Pancreas (tissue), 10 donors: ENCODE results near the gene PA2G4. TPM values are rescaled to one million over a fixed set of nuclear protein-coding genes. Genes with fewer than 3 reads are reported as not detected.
A peak's percentile ranks its signal among the peaks of the same experiment; 100 is the strongest.
"Not testable (repeated sequence)": the region's sequence is repeated elsewhere in the genome, so short reads cannot be mapped to it uniquely, and the experiment has no call there.

Source experiments
- ATAC-seq, 4 donors: fragments of 200-7000 bp; cut with Tn5 transposase; one replicate each; pipeline versions ENCODE4 v1.8.0 to v1.9.1; 2020; ENCODE audit warnings: mild to moderate bottlenecking in 4 of 4, moderate library complexity in 4 of 4
- DNase-seq, 6 donors: peaks; one replicate each; pipeline ENCODE4 v3.0.0-alpha.2; 2020
- FAIRE-seq: peaks from 2 replicates; lab custom pipeline; 2012; peaks lifted over from hg19 to GRCh38; lab: Jason Lieb, UNC
- H3K27ac ChIP-seq, 4 donors: fragments of 200-600 bp; sonication (generic); 1 replicate in 3 of 4; 2 replicates in 1 of 4; pipeline versions ENCODE4 v1.5.0 to v1.8.0; 2020
- H3K27me3 ChIP-seq, 4 donors: fragments of 200-600 bp; one replicate each; pipeline ENCODE4 v1.8.0; 2021
- H3K36me3 ChIP-seq, 3 donors: fragments of 200-600 bp; sonication (generic) in 1 of 3; one replicate each; pipeline versions ENCODE4 v1.5.0 to v1.8.0; 2020 to 2021
- H3K4me1 ChIP-seq, 3 donors: fragments of 200-600 bp; one replicate each; pipeline ENCODE4 v1.8.0; 2021
- H3K4me3 ChIP-seq, 4 donors: fragments of 200-600 bp; sonication (generic) in 2 of 4; one replicate each; pipeline versions ENCODE4 v1.5.0 to v1.8.0; 2020 to 2021
- H3K9me3 ChIP-seq, 4 donors: fragments of 200-600 bp; one replicate each; pipeline ENCODE4 v1.8.0; 2021
- CTCF ChIP-seq, 4 donors: fragments of 200-600 bp; sonication (generic) in 3 of 4; IDR thresholded peaks; one replicate each; pipeline versions ENCODE4 v1.5.0 to v1.8.0; 2021; ENCODE audit warnings: antibody characterized with exemption in 4 of 4
- WGBS, 2 donors: extraction: QIAGEN DNeasy Blood & Tissue Kit; methylation state at CpG; one replicate each; pipeline ENCODE4 v1.1.7; 2013; 5-methylcytosine and 5-hydroxymethylcytosine counted together
- intact Hi-C, 3 donors: fragments of 100-400 bp; cut with DNase I; formaldehyde crosslinking; loops; one replicate each; pipeline versions ENCODE4 v1.11.1 to v1.14.2; 2022
- polyA plus RNA-seq, 2 donors: library from polyadenylated mRNA; stranded (reverse); fragments of 200-250 nt; gene quantifications; one replicate each; pipeline ENCODE4 v1.2.3, GENCODE V29; 2013
- total RNA-seq, 6 donors: library from RNA; stranded (reverse); fragmentation: NEBNext Ultra II Directional in 4 of 6; extraction: Animal tissue kit (Norgen Biotek cat#: 25700) in 4 of 6; gene quantifications; one replicate each; pipeline versions ENCODE4 v1.2.1 to v1.2.4, GENCODE V29; 2021 to 2023
- donor health status: healthy with polysubstance abuse.
- donor health status: DM: no; HTN: no; CAD: no; lungs with moderate emphysema.
- donor health status: DM: no; HTN: no; CAD: no.
- donor health status: control.
- donor health status: control.
- donor health status: Bipolar disorder and iron deficiency.
- donor health status: DM: yes; HTN: yes; CAD: no.
- donor health status: DM: no; HTN: no; CAD: no.
- donor health status: DM: no; HTN: no; CAD: no.
- donor health status: DM: yes; HTN: yes; CAD: no.

Gene PA2G4
- total and polyA plus RNA-seq, 8 donors = 30.1 to 59.8 (median 41.8) TPM

DNA sequence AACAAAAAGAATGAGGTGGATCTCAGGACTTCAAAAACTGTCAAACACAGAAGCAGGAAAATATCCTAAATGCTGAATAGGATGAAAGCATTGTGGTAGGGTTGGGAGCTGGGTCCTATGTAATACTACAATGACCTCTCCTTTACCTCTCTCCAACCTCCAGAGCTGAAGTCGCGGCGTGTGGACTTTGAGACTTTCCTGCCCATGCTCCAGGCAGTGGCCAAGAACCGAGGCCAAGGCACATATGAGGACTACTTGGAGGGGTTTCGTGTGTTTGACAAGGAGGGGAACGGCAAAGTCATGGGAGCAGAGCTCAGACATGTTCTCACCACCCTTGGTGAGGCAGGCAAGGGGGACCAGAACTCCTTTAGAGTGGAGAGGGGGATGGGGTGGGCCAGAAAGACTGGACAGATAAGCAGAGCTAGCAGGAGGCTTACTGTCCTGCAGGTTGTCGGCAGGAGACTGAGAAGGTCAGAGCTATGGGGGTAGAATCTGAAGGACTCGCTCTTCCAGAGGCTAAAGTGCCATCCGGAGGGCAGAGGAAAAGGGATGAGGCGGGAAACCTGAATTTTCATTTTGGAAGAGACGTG, 51.0 kb downstream of the PA2G4 start:
- WGBS, 2 donors = 62% methylated on average over 11 of the region's 11 CpGs
- no peak overlapping the region for H3K27ac ChIP-seq
- ATAC-seq (no peak), FAIRE-seq (no peak), DNase-seq (no peak)
- no peaks in the 10 kb centered on the region for H3K9me3 ChIP-seq
- no peak for TF ChIP-seq CTCF (IDR thresholded peaks at IDR 0.05)
- no peak overlapping the region for H3K4me3 ChIP-seq
- H3K27me3 ChIP-seq = no peaks in the 10 kb centered on the region
- H3K4me1 ChIP-seq = peaks cover 5 to 24% (median 11%) of the 10 kb centered on the region in 3 donors
- intact Hi-C loops = no loop called here
- H3K36me3 ChIP-seq = peaks cover 0 to 5% (median 2%) of the 10 kb centered on the region in 3 donors

DNA sequence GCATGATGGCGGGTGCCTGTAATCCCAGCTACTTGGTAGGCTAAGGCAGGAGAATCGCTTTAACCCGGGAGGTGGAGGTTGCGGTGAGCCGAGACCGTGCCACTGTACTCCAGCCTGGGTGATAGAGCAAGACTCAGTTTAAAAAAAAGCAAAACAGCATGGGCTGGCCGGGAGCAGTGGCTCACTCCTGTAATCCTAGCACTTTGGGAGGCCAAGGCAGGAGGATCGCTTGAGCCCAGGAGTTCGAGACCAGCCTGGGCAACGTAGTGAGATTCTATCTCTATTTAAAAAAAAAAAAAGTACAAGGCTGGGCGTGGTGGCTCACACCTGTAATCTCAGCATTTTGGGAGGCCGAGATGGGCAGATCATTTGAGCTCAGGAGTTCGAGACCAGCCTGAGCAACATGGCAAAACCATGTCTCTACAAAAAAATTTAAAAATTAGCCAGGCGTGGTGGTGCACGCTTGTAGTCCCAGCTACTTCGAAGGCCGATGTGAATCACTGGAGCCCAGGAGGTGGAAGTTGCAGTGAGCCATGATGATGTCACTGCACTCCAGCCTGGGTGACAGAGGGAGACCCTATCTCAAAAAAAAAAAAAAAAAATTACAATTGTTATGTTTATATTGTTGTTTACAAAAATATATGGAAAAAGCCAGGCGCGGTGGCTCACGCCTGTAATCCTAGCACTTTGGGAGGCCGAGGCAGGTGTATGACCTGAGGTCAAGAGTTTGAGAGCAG, 52.3 kb downstream of the PA2G4 start:
- DNase-seq, H3K9me3 ChIP-seq, ATAC-seq, H3K27me3 ChIP-seq, FAIRE-seq, intact Hi-C loops: not testable (repeated sequence)
- Histone ChIP-seq H3K36me3 (peaks cover 0 to 18% (median 14%) of the 10 kb centered on the region in 3 donors), H3K27ac (peak overlapping the region; percentile 67 to 96 (median 91)), H3K4me3 (peak overlapping the region; percentile 33 to 86 (median 61)), H3K4me1 (peaks cover 13 to 27% (median 15%) of the 10 kb centered on the region in 3 donors)
- 90 to 93% methylated on average over 21 of the region's 21 CpGs for WGBS, 2 donors

DNA sequence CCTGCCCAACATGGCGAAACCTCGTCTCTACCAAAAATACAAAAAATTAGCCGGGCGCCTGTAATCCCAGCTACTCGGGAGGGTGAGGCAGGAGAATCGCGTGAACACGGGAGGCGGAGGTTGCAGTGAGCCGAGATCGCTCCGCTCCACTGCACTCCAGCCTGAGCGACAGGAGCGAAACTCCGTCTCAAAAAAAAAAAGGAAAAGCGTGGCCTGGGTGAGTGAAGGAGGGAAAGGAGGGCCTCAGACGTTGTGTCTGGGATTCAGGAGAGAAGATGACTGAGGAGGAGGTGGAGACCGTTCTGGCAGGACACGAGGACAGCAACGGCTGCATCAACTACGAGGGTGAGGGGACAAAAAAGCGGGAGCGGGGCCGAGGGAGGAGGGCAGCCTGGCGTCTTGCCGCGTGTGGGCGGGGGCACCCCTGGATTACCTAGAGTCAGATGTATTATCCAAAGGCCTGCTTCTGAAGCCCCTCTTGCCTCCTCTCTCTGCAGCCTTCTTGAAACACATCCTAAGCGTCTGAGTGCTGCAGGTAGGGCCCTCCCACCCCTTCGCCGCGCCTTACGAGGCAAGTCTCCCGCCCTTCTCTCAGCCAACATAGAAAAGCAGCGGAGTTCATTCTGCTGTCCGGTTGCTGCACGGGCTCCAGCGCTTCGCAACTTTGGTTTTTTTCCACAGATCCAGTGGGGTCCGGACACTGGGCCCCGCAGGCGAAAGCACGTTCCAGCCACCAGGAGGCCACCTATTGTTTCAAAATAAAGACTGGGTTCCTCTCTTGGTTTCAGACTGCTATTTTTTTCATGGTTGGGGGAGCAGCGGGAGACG, 53.1 kb downstream of the PA2G4 start:
- peaks cover 13 to 27% (median 13%) of the 10 kb centered on the region in 3 donors for H3K4me1 ChIP-seq
- ATAC-seq = peak; percentile 64 to 71 (median 68)
- 2 to 5% methylated on average over 45 of the region's 45 CpGs for WGBS, 2 donors
- peak; percentile 72 to 84 (median 77) for DNase-seq
- no peaks in the 10 kb centered on the region for H3K9me3 ChIP-seq
- peak overlapping the region; percentile 67 to 96 (median 91) for H3K27ac ChIP-seq
- TF ChIP-seq CTCF (IDR thresholded peaks at IDR 0.05) = peak; percentile 37 to 53 (median 43)
- peaks cover 0 to 26% (median 19%) of the 10 kb centered on the region in 3 donors for H3K36me3 ChIP-seq
- intact Hi-C loops = no loop called here
- FAIRE-seq = no peak
- H3K27me3 ChIP-seq = no peaks in the 10 kb centered on the region
- H3K4me3 ChIP-seq = peak overlapping the region; percentile 33 to 86 (median 61)

DNA sequence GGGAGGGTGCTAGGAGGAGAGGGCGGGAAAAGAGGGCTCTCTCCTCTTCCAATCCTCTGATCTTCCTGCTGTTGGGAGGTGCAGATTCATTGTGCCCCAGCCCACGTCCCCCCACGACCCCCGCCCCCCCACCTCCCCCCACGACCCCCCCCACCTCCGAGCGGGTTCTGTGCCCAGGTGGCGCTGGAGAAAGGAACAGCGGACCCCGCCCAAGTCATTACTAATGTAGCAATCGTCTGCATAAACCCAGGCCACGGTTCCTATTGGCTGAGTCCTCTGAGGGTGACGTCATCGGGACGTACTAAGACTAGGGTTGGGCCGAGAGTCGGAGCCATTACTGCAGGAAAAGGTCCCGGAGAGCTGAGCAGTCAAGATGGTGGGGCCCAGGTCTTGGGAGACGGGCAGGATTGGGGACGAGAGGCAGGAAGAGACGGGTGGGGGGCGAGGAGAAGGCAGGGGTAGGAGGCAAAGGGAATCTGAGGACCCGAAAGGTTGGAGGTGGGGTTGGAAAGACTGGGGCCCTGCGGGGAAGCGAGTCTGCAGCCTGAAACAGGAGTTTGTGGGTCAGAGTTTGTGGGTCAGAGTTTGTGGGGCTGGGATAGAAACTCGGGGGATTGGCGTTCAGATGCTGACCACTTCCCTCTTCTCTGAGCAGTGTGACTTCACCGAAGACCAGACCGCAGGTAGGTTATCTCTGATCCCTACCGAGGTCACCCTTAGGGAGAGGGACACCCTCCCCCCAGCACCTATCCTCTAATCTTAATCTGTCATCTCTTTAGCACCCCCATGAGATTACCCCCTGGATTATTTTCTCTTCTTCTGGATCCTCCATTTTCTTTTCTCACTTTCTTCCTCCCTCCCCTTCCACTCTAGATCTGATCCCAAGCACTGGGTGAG, 53.9 kb downstream of the PA2G4 start, which contains the start of gene MYL6:
TSS of gene MYL6 (plus strand) at position 331 of the 897 bp plus-strand sequence. CDS start at position 374, 43 bp downstream.
- intact Hi-C loops = no loop called here
- H3K27ac ChIP-seq = peak within 1 kb of the TSS; percentile 67 to 96 (median 91)
- no peaks in the 10 kb centered on the region for H3K27me3 ChIP-seq
- ATAC-seq = peak; percentile 89 to 94 (median 90)
- H3K4me1 ChIP-seq = peaks cover 8 to 23% (median 13%) of the 10 kb centered on the region in 3 donors
- no peak for FAIRE-seq
- peak; percentile 85 to 98 (median 96) for DNase-seq
- no peaks in the 10 kb centered on the region for H3K9me3 ChIP-seq
- 0 to 1% methylated on average over 29 to 30 of the region's 30 CpGs for WGBS, 2 donors
- TF ChIP-seq CTCF (IDR thresholded peaks at IDR 0.05) = no peak
- peaks cover 0 to 34% (median 19%) of the 10 kb centered on the region in 3 donors for H3K36me3 ChIP-seq
- peak within 1 kb of the TSS; percentile 54 to 86 (median 71) for H3K4me3 ChIP-seq
